Calu3 (cell line): Measurements from ENCODE around the gene VNN1. TPM values are rescaled to one million over a fixed set of nuclear protein-coding genes. Genes with fewer than 3 reads are reported as not detected.

Source experiments
- Bru-seq: library from RNA; stranded (reverse); fragments of 400-500 nt; gene quantifications from one replicate; lab custom pipeline; 2021; lab: Mats Ljungman, UMichigan
- BruChase-seq, 2 experiments: library from RNA; stranded (reverse); fragments of 400-500 nt; gene quantifications; one replicate each; lab custom pipeline; 2021; lab: Mats Ljungman, UMichigan
- BruUV-seq: library from RNA; stranded (reverse); fragments of 400-500 nt; replicated peaks from 2 replicates; lab custom pipeline; 2021; lab: Mats Ljungman, UMichigan
- CTCF ChIA-PET: fragments of 300-600 bp; sonication (Branson Sonifier 250); formaldehyde crosslinking; loops from one replicate; lab custom pipeline; 2022; ENCODE audit warnings: antibody characterized with exemption; lab: Charles Lee
- DNase-seq: peaks from one replicate; pipeline ENCODE4 v3.0.0; 2022
- H3K27ac Mint-ChIP-seq: one replicate; pipeline ENCODE4 v1.8.0; 2022; ENCODE audit warnings: mixed read lengths; ENCODE audit not compliant: unreplicated experiment
- H3K27me3 Mint-ChIP-seq: one replicate; pipeline ENCODE4 v1.8.0; 2022; ENCODE audit warnings: mixed read lengths; ENCODE audit not compliant: unreplicated experiment
- H3K36me3 Mint-ChIP-seq: one replicate; pipeline ENCODE4 v1.8.0; 2022; ENCODE audit warnings: mild to moderate bottlenecking, moderate library complexity, mixed read lengths; ENCODE audit not compliant: insufficient read depth, unreplicated experiment
- H3K4me1 Mint-ChIP-seq: one replicate; pipeline ENCODE4 v1.8.0; 2022; ENCODE audit warnings: mild to moderate bottlenecking, low read depth, mixed read lengths; ENCODE audit not compliant: unreplicated experiment
- H3K4me3 Mint-ChIP-seq: one replicate; pipeline ENCODE4 v1.8.0; 2022; ENCODE audit warnings: mild to moderate bottlenecking, low read depth, moderate library complexity, mixed read lengths; ENCODE audit not compliant: unreplicated experiment
- H3K9me3 Mint-ChIP-seq: one replicate; pipeline ENCODE4 v1.8.0; 2022; ENCODE audit warnings: low read depth, mixed read lengths; ENCODE audit not compliant: unreplicated experiment
- CTCF ChIP-seq: fragments of 200-600 bp; IDR thresholded peaks from one replicate; pipeline ENCODE4 v1.8.0; 2022; ENCODE audit warnings: antibody characterized with exemption; ENCODE audit not compliant: unreplicated experiment
- intact Hi-C: fragments of 100-400 bp; cut with micrococcal nuclease; formaldehyde crosslinking; loops from one replicate; pipeline ENCODE4 v1.10.0; 2022; ENCODE audit not compliant: unreplicated experiment
- long read RNA-seq: library from polyadenylated mRNA; stranded (forward); transcript quantifications from one replicate; pipeline ENCODE4 v2.0.0, GENCODE V29; 2022
- total RNA-seq: library from RNA; stranded (reverse); gene quantifications from 2 replicates; pipeline ENCODE4 v1.2.3, GENCODE V29; 2022

VNN1 gene
- total RNA-seq (12.4 and 13.3 TPM in 2 replicates), Bru-seq, nascent RNA (percentile 67 among the genes with signal in this experiment), BruChase-seq, experiment 1, labeled RNA remaining after a 6-hour chase (percentile 69 among the genes with signal in this experiment), BruChase-seq, experiment 2, labeled RNA remaining after a 2-hour chase (percentile 69 among the genes with signal in this experiment)
- long read RNA-seq, partial matches to known transcripts: 1 of 29 reads
- long read RNA-seq, other reads (novel, unspliced or antisense): 24 of 29 reads

GRCh38 chr6:132713352-132714134 is at the start of gene VNN1:
TSS of gene VNN1 (minus strand) at chr6:132714055. CDS start at chr6:132714035, 20 bp downstream.
- H3K9me3 Mint-ChIP-seq: no peaks in the 10 kb centered on the region
- H3K27me3 Mint-ChIP-seq: no peaks in the 10 kb centered on the region
- no peak within 1 kb of the TSS for H3K4me3 Mint-ChIP-seq
- no peak for DNase-seq
- peaks cover 12% of the 10 kb centered on the region for H3K36me3 Mint-ChIP-seq
- peaks cover 59% of the 10 kb centered on the region for H3K4me1 Mint-ChIP-seq
- intact Hi-C loops: loop anchor here (2.0 to 10.0 kb wide), 3 partner anchors 21 to 99 kb away; no protein-coding TSS in a partner anchor
- TF ChIP-seq CTCF: no peak
- CTCF ChIA-PET: interaction anchor here (0.8 to 1.7 kb wide), 8 partner anchors 10 to 183 kb away, joined by 3 to 10 read pairs (median 4); no protein-coding TSS in a partner anchor
- BruUV-seq: no TSS peak
- peak within 1 kb of the TSS; percentile 90 for H3K27ac Mint-ChIP-seq

- no TSS peak for BruUV-seq
- H3K27me3 Mint-ChIP-seq: no peaks in the 10 kb centered on the region
- no peak for TF ChIP-seq CTCF
- peak overlapping the region; percentile 63 for H3K27ac Mint-ChIP-seq
- CTCF ChIA-PET: interaction anchor here (1.0 to 2.2 kb wide), 6 partner anchors 11 to 233 kb away, joined by 3 to 13 read pairs (median 4); no protein-coding TSS in a partner anchor
- H3K36me3 Mint-ChIP-seq: no peaks in the 10 kb centered on the region
- no peaks in the 10 kb centered on the region for H3K9me3 Mint-ChIP-seq
- H3K4me3 Mint-ChIP-seq: peak overlapping the region; percentile 36
- intact Hi-C loops: no loop called here
- peaks cover 24% of the 10 kb centered on the region for H3K4me1 Mint-ChIP-seq
- peak; percentile 22 for DNase-seq
These were observed 49.4 kb upstream of the VNN1 start for GRCh38 chr6:132763269-132763668.

- no peaks in the 10 kb centered on the region for H3K36me3 Mint-ChIP-seq
- no peaks in the 10 kb centered on the region for H3K9me3 Mint-ChIP-seq
- no TSS peak for BruUV-seq
- H3K27me3 Mint-ChIP-seq: no peaks in the 10 kb centered on the region
- DNase-seq: no peak
- intact Hi-C loops: no loop called here
- TF ChIP-seq CTCF: no peak
- H3K27ac Mint-ChIP-seq: no peak overlapping the region
- peaks cover 22% of the 10 kb centered on the region for H3K4me1 Mint-ChIP-seq
- CTCF ChIA-PET: no interaction called here
- no peak overlapping the region for H3K4me3 Mint-ChIP-seq
These were observed 46.4 kb upstream of the VNN1 start for GRCh38 chr6:132760256-132760655.

- Mint-ChIP-seq H3K27me3 (no peaks in the 10 kb centered on the region), H3K27ac (no peak overlapping the region), H3K9me3 (no peaks in the 10 kb centered on the region), H3K4me3 (no peak overlapping the region), H3K36me3 (no peaks in the 10 kb centered on the region), H3K4me1 (peaks cover 6% of the 10 kb centered on the region)
- no TSS peak for BruUV-seq
- no peak for DNase-seq
- CTCF ChIA-PET: no interaction called here
- intact Hi-C loops: no loop called here
- no peak for TF ChIP-seq CTCF
These were observed 44.8 kb upstream of the VNN1 start for GRCh38 chr6:132758689-132759088.
